OCI-LY3 (cell line): ENCODE measurements around the gene C5.

Experiments
- CTCF ChIP-seq: fragments of 200-600, 300-600 bp; sonication (generic); IDR thresholded peaks from 2 replicates; pipeline ENCODE4 v1.5.1; 2014; ENCODE audit warnings: antibody characterized with exemption, low read length, low read depth
- EZH2phosphoT487 ChIP-seq: fragments of 200-600 bp; shearing (Covaris generic); IDR thresholded peaks from 2 replicates; pipeline ENCODE4 v1.6.1; 2018; ENCODE audit warnings: antibody characterized with exemption, mixed run types, low read depth

GRCh38 chr9:121038804-121039203, 11.3 kb downstream of the C5 start:
- TF ChIP-seq CTCF (no peak), EZH2phosphoT487 (no peak)
